HG03521 (cell line): Measurements from ENCODE around the gene DLL1.

ENCODE experiments used
- ATAC-seq: cut with Tn5 transposase; IDR thresholded peaks from one replicate; pipeline ENCODE4 v1.9.1; 2021; ENCODE audit warnings: mild to moderate bottlenecking, moderate library complexity; ENCODE audit not compliant: unreplicated experiment

Gene DLL1

GRCh38 chr6:170234419-170234818, 56.5 kb downstream of the DLL1 start:
- no peak for ATAC-seq

DNA sequence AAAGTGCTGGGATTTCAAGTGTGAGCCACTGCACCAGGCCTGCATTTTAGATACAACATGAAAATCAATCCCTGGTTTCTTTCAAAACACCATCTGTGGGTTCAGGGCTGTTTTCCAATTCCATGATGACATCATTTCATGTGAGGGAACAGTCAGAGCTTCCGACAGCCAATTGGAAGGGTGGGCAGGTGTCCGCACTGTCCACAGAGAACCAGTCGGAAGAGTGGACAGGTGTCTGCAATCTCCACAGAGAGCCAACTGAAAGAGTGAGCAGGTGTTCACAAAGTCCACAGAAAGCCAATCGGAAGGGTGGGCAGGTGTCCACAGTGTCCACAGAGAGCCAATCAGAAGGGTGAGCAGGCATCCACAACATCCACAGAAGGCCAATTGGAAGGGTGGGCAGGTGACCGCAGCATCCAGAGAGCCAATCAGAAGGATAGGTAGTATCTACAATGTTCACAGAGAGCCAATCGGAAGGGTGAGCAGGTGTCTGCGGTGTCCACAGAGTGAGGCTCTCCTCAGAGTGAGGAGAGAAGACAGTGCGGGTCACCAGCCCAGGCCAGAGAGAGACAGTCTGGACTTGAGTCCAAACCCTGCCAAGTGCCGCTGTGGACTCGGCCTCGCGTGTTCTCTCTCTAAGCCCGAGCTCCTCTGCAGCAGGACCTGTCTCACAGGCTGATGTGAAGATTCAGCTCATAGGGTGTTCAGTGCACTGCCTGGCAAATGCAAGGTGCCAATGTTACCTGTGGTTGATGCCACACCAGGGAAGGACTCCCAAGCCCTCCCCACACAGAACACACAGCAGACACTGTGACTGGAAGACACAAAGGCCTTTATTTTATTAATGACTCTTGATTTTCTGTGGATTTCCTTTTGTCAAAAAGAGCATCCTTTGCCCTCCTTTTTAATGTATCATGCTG, 57.3 kb downstream of the DLL1 start:
- ATAC-seq, result no peak
